GM21529 (cell line): ENCODE measurements around the gene SCAF8.
A peak's percentile ranks its signal among the peaks of the same experiment; 100 is the strongest.
"Not testable (repeated sequence)": the region's sequence is repeated elsewhere in the genome, so short reads cannot be mapped to it uniquely, and the experiment has no call there.

Experiments used
- ATAC-seq: cut with Tn5 transposase; IDR thresholded peaks from one replicate; pipeline ENCODE4 v1.9.1; 2021; ENCODE audit not compliant: unreplicated experiment

Gene SCAF8

DNA sequence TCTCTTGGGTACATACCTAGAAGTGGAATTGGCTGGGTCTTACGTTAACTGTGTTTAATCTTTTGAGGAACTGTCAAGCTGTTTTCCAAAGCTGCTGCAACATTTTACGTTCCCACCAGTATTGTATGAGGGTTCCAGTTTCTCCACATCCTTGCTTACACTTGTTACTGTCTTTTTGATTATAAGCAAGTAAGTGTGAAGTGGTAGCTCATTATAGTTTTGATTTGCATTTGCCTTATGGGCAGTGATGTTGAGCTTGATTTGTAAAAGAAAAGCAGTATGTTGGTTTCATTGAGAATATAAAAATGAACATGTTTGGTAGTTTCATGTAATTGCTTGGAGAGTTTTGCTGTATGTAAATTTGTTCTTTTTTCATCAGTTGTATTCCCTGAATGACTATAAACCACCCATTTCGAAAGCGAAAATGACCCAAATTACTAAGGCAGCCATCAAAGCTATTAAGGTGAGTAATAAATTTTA lies 40.4 kb downstream of the SCAF8 start:
- ATAC-seq: peak; percentile 97

DNA sequence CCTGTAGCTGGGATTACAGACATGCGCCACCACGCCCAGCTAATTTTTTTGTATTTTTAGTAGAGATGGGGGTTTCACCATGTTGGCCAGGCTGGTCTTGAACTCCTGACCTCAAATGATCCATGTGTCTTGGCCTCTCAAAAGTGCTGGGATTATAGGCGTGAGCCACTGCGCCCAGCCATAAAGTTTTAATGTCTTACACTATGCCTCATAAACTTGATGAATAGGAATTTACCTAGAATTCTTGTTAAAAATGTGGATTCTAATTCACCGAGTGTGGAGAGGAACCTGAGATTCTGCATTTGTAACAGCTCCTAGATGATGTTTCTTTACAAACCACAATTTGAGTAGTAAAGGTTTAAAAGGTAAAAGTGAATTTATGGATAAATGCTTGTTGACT lies 45.9 kb downstream of the SCAF8 start:
- not testable (repeated sequence) for ATAC-seq

DNA sequence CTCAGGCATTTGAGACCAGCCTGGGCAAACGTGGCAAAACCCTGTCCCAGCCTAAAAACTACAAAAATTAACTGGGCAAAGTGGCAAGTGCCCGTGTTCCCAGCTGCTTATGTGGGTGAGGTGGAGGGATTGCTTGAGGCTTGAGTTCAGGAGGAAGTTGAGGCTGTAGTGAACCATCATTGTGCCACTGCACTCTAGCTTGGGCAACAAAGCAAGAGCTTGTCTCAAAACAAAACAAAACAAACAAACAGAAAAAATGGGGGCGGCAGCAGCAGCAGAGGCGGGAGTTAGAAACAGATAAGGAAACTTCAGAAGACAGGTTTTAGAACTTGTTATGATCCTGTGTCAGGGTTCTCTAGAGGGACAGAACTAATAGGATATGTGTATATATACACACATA lies 49.0 kb downstream of the SCAF8 start:
- ATAC-seq: no peak

DNA sequence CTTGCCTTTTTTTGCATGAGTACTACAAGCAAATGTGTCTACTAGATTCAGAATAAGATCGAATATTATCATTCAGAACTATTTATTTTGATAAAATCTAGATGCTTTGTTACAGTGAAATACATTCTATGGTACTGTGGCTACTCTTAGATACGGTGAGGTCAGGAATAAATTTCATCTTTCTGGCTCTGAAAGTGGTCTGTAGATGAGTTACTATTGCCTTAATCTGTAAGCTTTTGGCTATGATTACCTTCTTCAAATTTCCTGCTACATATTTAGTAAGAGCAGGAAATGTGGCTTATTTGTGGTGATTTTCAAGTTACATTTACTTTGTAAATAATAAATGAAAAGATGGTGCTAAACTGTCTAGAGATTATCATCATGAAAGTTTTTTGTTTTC lies 50.0 kb downstream of the SCAF8 start:
- ATAC-seq: no peak

DNA sequence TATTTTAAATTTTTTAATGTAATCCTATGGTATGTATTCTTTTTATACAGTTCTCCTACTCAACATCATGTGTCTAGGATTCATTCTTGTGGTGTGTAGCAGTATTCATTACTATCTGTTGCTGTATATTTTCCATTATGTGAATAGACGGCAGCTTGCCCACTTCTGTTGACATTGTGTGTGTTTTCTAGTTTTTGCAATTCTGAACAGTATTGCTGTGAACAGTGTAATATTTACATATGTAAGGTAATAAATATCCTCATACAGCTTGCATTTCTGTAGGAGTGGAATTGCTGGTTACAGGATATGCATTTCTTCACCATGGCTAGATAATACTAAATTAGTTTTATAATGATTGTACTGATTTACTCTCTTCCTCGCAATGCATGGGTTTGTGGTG lies 51.9 kb downstream of the SCAF8 start:
- ATAC-seq: no peak

DNA sequence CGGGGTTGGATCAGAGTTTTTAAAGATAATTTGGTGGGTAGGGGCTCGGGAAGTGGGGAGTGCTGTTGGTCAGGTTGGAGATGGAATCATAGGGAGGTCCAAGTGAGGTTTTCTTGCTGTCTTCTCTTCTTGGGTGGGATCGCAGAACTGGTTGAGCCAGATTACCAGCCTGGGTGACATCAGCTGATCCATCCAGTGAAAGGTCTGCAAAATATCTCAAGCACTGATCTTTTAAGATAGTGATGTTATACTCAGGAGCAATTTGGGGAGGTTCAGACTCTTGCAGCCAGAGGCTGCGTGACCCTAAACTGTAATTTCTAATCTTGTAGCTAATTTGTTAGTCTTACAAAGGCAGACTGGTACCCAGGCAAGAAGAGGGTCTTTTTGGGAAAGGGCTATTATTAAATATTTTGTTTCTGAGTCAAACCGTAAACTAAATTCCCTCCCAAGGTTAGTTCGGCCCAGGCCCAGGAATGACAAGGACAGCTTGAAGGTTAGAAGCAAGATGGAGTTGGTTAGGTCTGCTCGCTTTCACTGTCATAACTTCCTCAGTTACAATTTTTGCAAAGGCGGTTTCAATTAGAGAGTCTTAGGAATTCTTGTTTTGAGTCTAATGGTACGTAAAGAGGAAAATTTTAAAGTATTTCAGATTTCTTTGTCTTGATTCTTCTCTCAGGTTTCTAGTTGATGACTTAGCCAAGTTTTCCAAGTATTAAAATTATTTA lies 53.1 kb downstream of the SCAF8 start:
- ATAC-seq: no peak

DNA sequence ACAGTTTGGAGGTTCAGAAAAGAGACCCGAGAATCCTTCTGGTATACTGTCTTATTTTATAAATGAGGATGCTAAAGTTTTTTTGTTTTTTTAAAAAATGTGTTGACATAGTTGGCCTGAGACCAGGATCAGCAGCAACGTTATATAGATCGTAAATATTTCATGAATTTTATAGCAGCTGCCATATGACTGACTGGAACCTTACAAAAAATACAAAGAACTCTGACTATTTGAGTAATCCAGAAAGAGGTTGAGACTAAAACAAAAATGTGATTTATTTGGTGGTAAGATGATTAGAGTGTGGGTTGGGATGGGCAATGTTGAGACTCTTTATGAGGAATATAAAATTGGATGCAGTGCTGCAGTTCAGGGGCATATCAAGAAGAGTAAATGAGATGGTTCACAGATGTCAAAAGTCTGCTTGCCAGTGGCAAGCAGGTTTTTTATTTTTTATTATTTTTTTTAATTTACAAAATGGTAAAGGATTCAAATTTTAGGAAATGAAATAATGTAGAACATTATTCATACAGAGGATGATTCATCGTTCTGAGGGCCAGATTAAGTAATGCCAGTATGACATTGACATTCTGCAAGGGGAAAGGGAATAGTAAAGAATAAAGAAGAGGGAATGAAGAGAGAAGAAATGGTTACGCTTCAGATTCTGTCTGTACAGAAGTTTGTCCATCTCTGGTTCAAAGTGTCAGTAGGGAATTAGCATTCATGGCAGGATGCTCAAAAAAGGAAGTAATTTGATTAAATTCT lies 58.5 kb downstream of the SCAF8 start:
- no peak for ATAC-seq

DNA sequence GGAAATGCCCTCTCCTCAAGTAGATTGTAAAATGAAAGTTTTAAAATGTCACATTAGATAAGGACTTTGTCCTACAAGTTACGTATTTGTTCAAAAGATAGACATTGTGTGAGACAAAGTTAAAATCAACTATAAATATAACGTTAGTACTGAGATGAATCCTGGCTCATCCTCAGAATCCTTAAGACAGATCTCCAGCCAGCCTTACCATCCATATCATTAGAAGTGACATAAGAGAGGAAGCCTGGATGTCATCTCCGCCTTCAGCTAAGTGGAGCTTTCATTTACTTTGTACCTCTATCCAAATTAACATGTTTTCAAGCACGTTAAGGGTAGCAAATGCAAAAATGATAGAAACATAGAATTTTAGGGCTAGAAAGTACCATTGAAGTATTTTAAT lies 59.1 kb downstream of the SCAF8 start:
- ATAC-seq: no peak

DNA sequence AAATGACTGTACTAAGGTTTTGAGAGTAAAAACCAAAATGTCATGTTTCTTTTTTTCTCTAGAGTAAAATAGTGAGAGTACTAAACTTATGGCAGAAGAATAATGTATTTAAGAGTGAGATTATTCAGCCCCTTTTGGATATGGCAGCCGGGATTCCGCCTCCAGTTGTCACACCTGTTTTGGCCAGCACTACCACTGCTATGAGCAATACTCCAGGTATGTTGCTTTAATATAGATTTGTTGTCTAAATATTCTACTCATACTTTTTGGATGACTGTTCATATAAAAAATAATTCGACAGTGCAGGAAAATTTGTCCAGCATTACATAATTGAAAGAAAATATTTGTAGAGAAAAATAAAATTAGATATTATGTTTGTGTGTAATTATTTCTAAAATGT lies 59.5 kb downstream of the SCAF8 start:
- no peak for ATAC-seq

DNA sequence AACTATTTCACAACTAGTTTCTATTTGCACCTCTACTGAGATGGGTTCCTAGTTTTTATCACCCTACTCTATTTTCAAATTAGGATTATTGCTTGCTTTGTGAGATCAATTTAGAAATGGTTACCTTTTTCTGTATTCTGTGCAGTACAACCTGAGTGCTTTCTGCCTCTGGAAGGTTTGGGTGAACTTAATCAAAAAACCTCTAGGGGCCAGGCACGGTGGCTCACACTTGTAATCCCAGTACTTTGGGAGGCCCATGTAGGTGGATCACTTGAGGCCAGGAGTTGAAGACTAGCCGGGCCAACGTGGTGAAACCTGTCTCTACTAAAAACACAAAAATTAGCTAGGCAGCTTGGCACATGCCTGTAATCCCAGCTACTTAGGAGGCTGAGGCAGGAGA lies 63.3 kb downstream of the SCAF8 start:
- no peak for ATAC-seq

DNA sequence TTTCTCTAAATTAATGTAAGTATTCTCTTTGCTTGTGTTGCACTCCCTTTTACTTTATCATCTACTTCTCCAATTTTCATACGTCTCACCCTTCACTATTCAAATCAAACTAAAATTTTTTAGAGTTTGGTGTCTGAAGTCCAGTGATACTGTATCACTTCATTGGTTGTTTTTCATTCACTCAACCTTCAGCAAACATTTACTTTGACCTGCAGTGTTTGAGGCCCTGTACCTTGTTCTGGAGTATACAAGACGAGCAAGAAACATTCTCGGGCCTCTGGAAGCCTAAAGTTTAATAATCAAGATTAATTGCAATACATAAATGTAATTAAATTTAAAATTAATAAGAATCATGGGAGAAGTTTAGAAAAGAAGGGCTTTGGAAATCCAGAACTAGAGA lies 64.6 kb downstream of the SCAF8 start:
- ATAC-seq: no peak

DNA sequence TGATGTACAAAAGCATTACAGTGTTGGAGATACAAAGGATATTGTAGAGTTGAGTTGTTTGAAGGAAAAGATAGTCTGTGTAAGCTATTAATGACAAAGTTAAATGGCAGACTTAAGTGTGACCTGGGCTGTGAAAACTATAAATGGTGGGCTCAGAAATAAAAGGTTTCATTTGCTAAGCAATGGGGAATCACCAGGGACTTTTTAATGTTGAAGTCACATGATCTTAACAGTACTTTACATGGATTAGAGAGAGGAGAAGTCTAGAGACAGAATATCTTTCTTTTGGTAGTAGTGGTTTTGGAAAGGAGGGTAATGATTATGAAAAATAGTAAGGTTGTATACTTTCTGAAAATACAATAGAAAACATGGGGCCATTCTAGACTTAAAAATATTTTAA lies 67.1 kb downstream of the SCAF8 start:
- no peak for ATAC-seq

DNA sequence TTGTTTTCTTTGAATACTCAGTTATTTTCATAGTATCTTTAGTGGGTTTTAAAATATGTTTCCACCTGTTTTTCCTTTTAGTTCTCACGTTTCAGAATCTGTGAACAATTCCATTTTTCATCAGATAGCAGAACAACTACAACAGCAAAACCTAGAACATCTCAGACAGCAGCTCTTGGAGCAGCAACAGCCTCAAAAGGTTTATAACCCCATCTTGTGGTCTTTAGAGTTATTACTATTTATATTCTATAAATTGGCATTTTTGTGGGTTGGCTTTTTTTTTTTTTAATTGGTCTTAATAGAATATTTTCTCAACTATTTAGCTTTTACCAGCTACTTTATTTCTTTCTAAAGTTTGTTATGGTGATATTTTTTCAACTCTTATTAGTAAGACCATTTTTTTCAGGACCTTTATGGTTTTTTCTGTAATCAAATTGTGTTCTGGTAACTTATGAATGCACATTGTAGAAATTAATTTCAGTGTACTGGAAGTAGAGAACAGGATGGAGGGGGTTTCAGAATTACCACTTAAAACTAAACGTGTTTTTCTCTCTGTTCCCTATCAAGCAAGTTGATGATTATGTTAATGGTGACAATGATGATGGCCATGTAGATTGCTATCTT lies 72.2 kb downstream of the SCAF8 start:
- peak; percentile 55 for ATAC-seq

DNA sequence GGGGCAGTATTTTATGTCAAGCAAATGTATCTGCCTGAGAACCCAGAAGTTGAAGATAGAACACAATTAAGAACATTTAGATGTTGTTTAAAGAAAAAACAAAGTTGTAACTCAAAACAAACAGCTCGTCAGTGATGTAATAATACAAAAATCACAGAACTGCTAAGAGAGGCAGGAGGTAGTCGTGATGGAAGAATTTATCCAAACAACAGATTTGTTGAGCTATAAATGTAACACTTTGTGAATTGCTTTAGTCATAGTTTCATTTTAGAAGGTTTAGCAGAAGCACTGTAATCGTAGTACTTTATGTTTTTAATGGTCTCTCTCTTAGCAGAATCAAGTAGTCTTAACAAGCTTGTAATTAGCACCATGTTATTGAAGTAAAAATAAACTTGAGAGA lies 73.6 kb downstream of the SCAF8 start:
- no peak for ATAC-seq

DNA sequence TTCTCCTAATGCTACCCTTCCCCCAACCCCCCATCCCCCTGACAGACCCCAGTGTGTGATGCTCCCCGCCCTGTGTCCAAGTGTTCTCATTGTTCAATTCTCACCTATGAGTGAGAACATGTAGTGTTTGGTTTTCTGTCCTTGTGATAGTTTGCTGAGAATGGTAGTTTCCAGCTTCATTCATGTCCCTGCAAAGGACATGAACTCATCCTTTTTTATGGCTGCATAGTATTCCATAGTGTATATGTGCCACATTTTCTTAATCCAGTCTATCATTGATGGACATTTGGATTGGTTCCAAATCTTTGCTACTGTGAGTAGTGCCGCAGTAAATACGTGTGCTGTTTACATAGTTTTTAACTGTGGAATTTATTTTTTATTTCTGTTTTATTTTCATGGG lies 78.4 kb downstream of the SCAF8 start:
- ATAC-seq: not testable (repeated sequence)

DNA sequence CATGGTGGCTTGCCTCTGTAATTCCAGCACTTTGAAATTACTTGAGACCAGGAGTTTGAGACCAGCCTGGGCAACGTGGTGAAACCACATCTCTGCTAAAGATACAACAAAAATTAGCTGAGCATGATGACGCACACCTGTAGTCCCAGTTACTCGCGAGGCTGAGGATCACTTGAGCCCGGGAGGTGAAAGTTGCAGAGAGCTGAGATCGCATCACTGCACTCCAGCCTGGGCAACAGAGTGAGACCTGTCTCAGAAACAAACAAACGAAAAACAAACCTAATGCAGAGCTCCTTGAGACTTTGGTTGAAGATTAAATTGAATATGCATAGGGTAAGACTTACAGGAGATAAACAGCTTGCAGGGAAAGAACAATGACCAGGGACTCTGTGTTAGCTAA lies 80.8 kb downstream of the SCAF8 start:
- ATAC-seq: peak; percentile 87

DNA sequence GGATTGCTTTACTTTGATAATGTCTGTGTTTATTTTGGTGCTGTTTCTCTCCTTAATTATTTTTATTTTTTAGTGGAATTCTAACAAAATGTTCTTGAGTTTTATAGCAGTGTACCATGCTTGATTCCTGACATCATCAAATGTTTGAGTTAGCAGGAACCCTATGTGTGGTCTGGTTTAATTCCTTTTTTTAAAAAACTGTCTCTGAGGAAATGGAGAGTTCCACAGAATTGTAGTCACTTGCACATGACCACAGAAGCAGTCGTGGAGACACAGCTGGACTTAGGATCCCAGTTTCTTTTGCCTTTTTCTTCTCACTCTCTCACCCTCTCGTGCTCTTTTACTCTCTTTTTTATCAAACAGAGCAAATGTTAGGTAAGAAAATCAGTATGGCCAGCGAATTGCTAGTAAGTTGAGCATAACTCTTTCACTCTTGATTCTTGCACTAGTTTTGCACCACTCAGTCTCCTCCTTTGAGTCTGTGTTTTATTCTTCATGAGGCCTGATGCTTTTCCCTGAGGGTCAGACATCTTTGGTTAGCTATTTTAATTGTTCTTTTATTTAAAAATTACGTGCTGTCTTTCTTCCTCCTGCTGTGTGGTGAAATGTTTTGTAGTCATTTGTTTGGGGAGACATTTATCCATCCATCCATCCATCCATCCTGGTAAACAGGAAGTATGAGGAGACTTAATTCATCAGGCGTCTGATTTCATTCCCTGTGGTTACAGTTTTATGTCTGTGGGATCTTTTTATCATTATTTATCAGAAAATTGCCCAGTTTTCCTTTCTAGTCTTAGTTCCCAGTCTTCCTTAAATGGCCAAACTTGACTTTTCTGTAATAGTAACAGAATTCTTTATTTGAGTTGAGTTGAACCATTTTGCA lies 83.0 kb downstream of the SCAF8 start:
- ATAC-seq: no peak

DNA sequence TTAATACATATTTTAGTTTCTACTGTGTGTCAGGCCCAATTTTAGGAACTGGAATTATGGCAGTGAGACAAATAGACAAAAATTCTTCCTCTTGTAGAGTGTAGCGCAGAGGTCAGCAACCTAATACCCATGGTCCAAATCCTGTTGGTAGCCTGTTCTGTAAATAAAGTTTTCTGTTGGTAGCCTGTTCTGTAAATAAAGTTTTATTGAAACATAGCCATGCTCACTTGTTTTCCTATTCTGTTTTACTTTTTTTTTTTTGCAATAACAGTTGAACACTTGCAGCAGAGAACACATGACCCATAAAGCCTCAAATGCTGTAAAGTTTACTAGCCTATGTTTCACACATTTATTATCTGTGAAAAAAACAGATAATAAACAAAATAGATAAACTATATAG lies 87.9 kb downstream of the SCAF8 start:
- ATAC-seq: no peak

DNA sequence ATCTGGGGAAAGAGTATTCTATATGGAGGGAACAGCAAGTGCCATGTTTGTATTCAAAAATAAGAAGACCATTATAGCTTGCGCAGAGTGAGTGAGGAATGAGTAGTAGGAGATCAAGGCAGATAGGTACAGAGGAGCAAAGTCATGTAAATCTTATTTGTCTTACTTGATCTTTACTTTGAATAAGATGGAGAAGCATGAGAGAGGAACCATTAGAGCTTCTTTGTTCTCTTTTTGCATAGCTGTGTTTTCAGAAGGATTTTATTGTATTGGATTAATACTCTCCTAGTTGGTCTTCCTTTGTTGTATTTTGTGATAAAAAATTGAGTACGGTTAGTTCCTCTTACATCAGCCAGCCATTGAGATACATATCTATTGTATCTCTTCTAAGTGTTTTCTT lies 88.4 kb downstream of the SCAF8 start:
- no peak for ATAC-seq

DNA sequence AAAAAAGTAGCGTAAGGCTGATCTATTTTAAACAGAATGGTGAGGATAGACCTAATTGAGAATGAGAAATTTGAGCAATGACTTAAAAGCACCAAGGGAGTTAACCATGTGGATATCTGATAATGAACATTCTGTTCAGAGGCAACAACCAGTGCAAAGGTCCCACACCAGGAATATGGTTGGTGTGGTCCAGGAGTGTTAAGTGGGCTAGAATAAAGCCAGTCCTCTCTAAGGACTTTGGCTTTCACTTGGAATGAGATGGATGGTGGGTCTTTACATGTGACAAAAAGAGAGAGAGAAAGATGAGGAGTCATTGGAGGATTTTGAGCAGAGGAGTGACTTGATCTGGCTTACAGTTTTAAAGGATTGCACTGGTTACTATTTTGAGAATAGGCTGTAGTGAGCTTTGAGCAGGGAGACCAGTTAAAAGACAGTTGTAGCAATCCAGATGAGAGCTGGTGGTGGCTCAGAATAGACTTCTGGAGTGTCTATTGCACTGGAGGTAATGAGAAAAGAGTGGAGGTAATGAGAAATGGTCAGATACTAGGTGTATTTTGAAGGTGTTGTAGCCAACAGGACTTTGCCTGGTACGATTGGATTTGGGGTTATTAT lies 89.8 kb downstream of the SCAF8 start:
- ATAC-seq: no peak

DNA sequence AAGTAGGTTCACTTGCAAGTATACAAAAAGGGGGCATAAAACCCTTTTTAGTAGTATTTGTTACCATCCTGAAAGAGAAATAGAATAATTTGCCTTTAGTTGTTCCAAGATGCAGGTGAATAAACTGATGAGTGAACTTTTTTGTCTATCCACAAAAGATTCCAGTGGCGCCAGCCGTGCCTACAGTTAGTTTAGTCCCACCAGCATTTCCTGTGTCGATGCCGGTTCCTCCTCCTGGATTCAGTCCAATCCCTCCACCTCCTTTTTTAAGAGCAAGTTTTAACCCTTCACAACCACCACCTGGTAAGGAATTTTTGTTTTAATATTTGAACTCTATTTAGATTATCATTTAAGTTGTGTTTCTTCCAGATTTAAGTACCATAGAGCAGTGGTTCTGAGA lies 90.9 kb downstream of the SCAF8 start:
- no peak for ATAC-seq
